Hindlimb muscle (tissue), 1 donor: Measurements from ENCODE around the gene COA5. TPM values are rescaled to one million over a fixed set of nuclear protein-coding genes. Genes with fewer than 3 reads are reported as not detected.

Experiments used
- DNase-seq: peaks from one replicate; pipeline ENCODE4 v3.0.0-alpha.2; 2013
- polyA plus RNA-seq: library from polyadenylated mRNA; unstranded; fragments of 120-200 nt; gene quantifications from one replicate; pipeline ENCODE4 v1.2.1, GENCODE V29; 2013; ENCODE audit not compliant: insufficient read length

COA5 gene
- polyA plus RNA-seq, 1 donor: 41.0 TPM

- no peak for DNase-seq
Measured at GRCh38 chr2:98571121-98571701, 37.1 kb downstream of the COA5 start.

- DNase-seq: no peak
Measured at GRCh38 chr2:98570356-98570755, 38.0 kb downstream of the COA5 start.

- DNase-seq: no peak
Measured at GRCh38 chr2:98569915-98570314, 38.4 kb downstream of the COA5 start.

- peak; percentile 5 for DNase-seq
Measured at GRCh38 chr2:98569197-98569793, 39.0 kb downstream of the COA5 start.

GRCh38 chr2:98568161-98568956 lies 40.0 kb downstream of the COA5 start:
- no peak for DNase-seq

GRCh38 chr2:98565941-98566340 lies 42.4 kb downstream of the COA5 start:
- DNase-seq: no peak

GRCh38 chr2:98565286-98565860 lies 42.9 kb downstream of the COA5 start:
- no peak for DNase-seq

- DNase-seq: no peak
Measured at GRCh38 chr2:98564541-98565132, 43.7 kb downstream of the COA5 start.

GRCh38 chr2:98563394-98563793 lies 44.9 kb downstream of the COA5 start:
- DNase-seq: no peak

- no peak for DNase-seq
Measured at GRCh38 chr2:98561902-98562695, 46.2 kb downstream of the COA5 start.

- no peak for DNase-seq
Measured at GRCh38 chr2:98561018-98561417, 47.3 kb downstream of the COA5 start.

GRCh38 chr2:98560256-98560771 lies 48.0 kb downstream of the COA5 start:
- DNase-seq: no peak

- no peak for DNase-seq
Measured at GRCh38 chr2:98559581-98559980, 48.7 kb downstream of the COA5 start.

- DNase-seq: no peak
Measured at GRCh38 chr2:98558852-98559530, 49.3 kb downstream of the COA5 start.

- DNase-seq: no peak
Measured at GRCh38 chr2:98556344-98557033, 51.8 kb downstream of the COA5 start.

- DNase-seq: no peak
Measured at GRCh38 chr2:98555696-98556095, 52.6 kb downstream of the COA5 start.

GRCh38 chr2:98554116-98554861 lies 54.0 kb downstream of the COA5 start:
- no peak for DNase-seq

GRCh38 chr2:98552499-98553179 lies 55.7 kb downstream of the COA5 start:
- DNase-seq: no peak

GRCh38 chr2:98551316-98551715 lies 57.0 kb downstream of the COA5 start:
- no peak for DNase-seq
